DOHH2 (cell line): ENCODE measurements around the gene SMIM17.

ENCODE experiments used
- EZH2phosphoT487 ChIP-seq: fragments of 200-600 bp; sonication (generic); IDR thresholded peaks from 2 replicates; pipeline ENCODE4 v1.6.1; 2017; ENCODE audit warnings: borderline replicate concordance, mild to moderate bottlenecking, antibody characterized with exemption, low read length, moderate library complexity, mixed read lengths
- TF ChIP-seq, protein P1 (sequence below): fragments of 200-600 bp; sonication (generic); IDR thresholded peaks from one replicate; pipeline ENCODE4 v1.5.1; 2014; ENCODE audit warnings: antibody characterized with exemption, mild to moderate bottlenecking, low read depth, low read length; ENCODE audit not compliant: poor library complexity, severe bottlenecking

DNA sequence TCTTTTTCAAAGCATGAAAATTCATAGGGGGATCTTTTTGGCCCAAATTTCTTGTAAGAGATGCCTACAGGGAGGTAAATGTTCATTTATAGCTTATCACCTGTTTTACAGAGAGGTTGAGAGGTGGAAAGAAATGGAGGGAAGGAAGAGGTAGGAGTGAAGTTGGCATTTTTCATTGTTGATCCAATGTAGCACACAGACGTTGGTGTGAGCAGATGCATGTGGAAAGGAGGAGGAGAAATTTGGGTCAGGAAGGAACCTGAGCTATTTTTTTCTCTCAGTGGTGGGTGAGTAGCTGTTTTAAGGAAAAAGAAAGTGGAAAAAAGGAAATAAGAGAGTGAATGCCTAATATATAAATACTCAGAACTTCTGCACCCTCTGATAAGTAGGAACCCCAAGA is 9.9 kb upstream of the SMIM17 start:
- TF ChIP-seq, protein P1, sequence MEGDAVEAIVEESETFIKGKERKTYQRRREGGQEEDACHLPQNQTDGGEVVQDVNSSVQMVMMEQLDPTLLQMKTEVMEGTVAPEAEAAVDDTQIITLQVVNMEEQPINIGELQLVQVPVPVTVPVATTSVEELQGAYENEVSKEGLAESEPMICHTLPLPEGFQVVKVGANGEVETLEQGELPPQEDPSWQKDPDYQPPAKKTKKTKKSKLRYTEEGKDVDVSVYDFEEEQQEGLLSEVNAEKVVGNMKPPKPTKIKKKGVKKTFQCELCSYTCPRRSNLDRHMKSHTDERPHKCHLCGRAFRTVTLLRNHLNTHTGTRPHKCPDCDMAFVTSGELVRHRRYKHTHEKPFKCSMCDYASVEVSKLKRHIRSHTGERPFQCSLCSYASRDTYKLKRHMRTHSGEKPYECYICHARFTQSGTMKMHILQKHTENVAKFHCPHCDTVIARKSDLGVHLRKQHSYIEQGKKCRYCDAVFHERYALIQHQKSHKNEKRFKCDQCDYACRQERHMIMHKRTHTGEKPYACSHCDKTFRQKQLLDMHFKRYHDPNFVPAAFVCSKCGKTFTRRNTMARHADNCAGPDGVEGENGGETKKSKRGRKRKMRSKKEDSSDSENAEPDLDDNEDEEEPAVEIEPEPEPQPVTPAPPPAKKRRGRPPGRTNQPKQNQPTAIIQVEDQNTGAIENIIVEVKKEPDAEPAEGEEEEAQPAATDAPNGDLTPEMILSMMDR, result no peak
- no peak for TF ChIP-seq EZH2phosphoT487
